ENCODE data around the gene GLDC.
"Not testable (repeated sequence)": the region's sequence is repeated elsewhere in the genome, so short reads cannot be mapped to it uniquely, and the experiment has no call there.

The GLDC gene

GRCh38 chr9:6660512-6660911 lies 15.0 kb upstream of the GLDC start:
- no peak for DNase-seq

- DNase-seq, result no peak
Observed at GRCh38 chr9:6658628-6659353, 13.3 kb upstream of the GLDC start.

- DNase-seq, result no peak
Observed at GRCh38 chr9:6656614-6657300, 11.2 kb upstream of the GLDC start.

GRCh38 chr9:6655036-6655435 lies 9.5 kb upstream of the GLDC start:
- no peak for DNase-seq

GRCh38 chr9:6646293-6646636 lies 736 bp upstream of the GLDC start:
- no peak for DNase-seq

GRCh38 chr9:6645105-6645354 lies 499 bp downstream of the GLDC start:
- not testable (repeated sequence) for DNase-seq

GRCh38 chr9:6644346-6645104 lies 1.0 kb downstream of the GLDC start:
- no peak for DNase-seq

GRCh38 chr9:6641961-6642360 lies 3.6 kb downstream of the GLDC start:
- no peak for DNase-seq

- DNase-seq, result no peak
Observed at GRCh38 chr9:6641561-6641960, 4.0 kb downstream of the GLDC start.

GRCh38 chr9:6641056-6641455 lies 4.5 kb downstream of the GLDC start:
- DNase-seq, result no peak

GRCh38 chr9:6640268-6641051 lies 5.1 kb downstream of the GLDC start:
- no peak for DNase-seq

GRCh38 chr9:6639622-6640021 lies 5.9 kb downstream of the GLDC start:
- DNase-seq, result no peak

GRCh38 chr9:6634444-6634843 lies 11.1 kb downstream of the GLDC start:
- DNase-seq, result no peak

- DNase-seq, result no peak
Observed at GRCh38 chr9:6633378-6633777, 12.2 kb downstream of the GLDC start.

- no peak for DNase-seq
Observed at GRCh38 chr9:6632516-6633183, 12.9 kb downstream of the GLDC start.

- DNase-seq, result no peak
Observed at GRCh38 chr9:6631207-6631512, 14.4 kb downstream of the GLDC start.

GRCh38 chr9:6630502-6631206 lies 14.9 kb downstream of the GLDC start:
- no peak for DNase-seq

- DNase-seq, result no peak
Observed at GRCh38 chr9:6628704-6629103, 16.8 kb downstream of the GLDC start.

- no peak for DNase-seq
Observed at GRCh38 chr9:6625363-6625762, 20.2 kb downstream of the GLDC start.

- not testable (repeated sequence) for DNase-seq
Observed at GRCh38 chr9:6622784-6623183, 22.7 kb downstream of the GLDC start.

- no peak for DNase-seq
Observed at GRCh38 chr9:6620796-6621195, 24.7 kb downstream of the GLDC start.

- no peak for DNase-seq
Observed at GRCh38 chr9:6620353-6620752, 25.2 kb downstream of the GLDC start.

GRCh38 chr9:6619909-6620308 lies 25.6 kb downstream of the GLDC start:
- DNase-seq, result no peak

Measured in SHP77 (cell line).